Tibial nerve (tissue), 4 donors: Measurements from ENCODE around the gene MAN2B2. TPM values are rescaled to one million over a fixed set of nuclear protein-coding genes. Genes with fewer than 3 reads are reported as not detected.
"Not testable (repeated sequence)": the region's sequence is repeated elsewhere in the genome, so short reads cannot be mapped to it uniquely, and the experiment has no call there.

Source experiments
- DNase-seq, 2 donors: peaks; one replicate each; pipeline ENCODE4 v3.0.0-alpha.2; 2019; ENCODE audit warnings: low spot score in 2 of 2
- H3K27ac ChIP-seq, 4 donors: fragments of 200-600 bp; sonication (generic) in 3 of 4; one replicate each; pipeline ENCODE4 v1.5.1; 2017 to 2019; ENCODE audit warnings: mild to moderate bottlenecking in 1 of 4
- H3K27me3 ChIP-seq, 2 donors: fragments of 200-600 bp; sonication (generic) in 1 of 2; one replicate each; pipeline versions ENCODE4 v1.5.1 to v1.6.0; 2017 to 2019
- H3K36me3 ChIP-seq, 3 donors: fragments of 200-600 bp; sonication (generic); one replicate each; pipeline ENCODE4 v1.5.1; 2018 to 2019
- H3K4me1 ChIP-seq, 4 donors: fragments of 200-600 bp; sonication (generic) in 3 of 4; one replicate each; pipeline ENCODE4 v1.5.1; 2017 to 2019
- H3K4me3 ChIP-seq, 4 donors: fragments of 200-600 bp; sonication (generic) in 3 of 4; one replicate each; pipeline ENCODE4 v1.5.1; 2017 to 2019; ENCODE audit warnings: mild to moderate bottlenecking in 1 of 4, moderate library complexity in 1 of 4
- H3K9me3 ChIP-seq, 4 donors: fragments of 200-600 bp; sonication (generic) in 3 of 4; one replicate each; pipeline ENCODE4 v1.5.1; 2017 to 2019
- CTCF ChIP-seq, 5 experiments: fragments of 200-600 bp in 3 of 5; fragments of 450-650 bp in 2 of 5; sonication (generic) in 3 of 5; IDR thresholded peaks; one replicate each; pipeline ENCODE4 v1.5.1; 2016 to 2019; ENCODE audit warnings: antibody characterized with exemption in 5 of 5, mild to moderate bottlenecking in 3 of 5, moderate library complexity in 2 of 5
- EP300 ChIP-seq, 2 donors: sonication (generic); formaldehyde crosslinking; IDR thresholded peaks; one replicate each; pipeline ENCODE4 v1.6.1; 2017; ENCODE audit warnings: antibody characterized with exemption in 2 of 2, mild to moderate bottlenecking in 1 of 2
- POLR2A ChIP-seq, 2 donors: fragments of 450-650 bp; IDR thresholded peaks; one replicate each; pipeline ENCODE4 v1.6.1; 2017; ENCODE audit warnings: antibody characterized with exemption in 2 of 2, mild to moderate bottlenecking in 2 of 2, moderate library complexity in 2 of 2
- WGBS, 2 donors: methylation state at CpG; one replicate each; pipeline ENCODE4 v1.1.5; 2018; 5-methylcytosine and 5-hydroxymethylcytosine counted together
- total RNA-seq, 4 donors: library from RNA; depleted of rRNA; stranded (reverse); fragments of >200 nt; gene quantifications; one replicate each; pipeline ENCODE4 v1.1.0, GENCODE V29; 2016

The MAN2B2 gene
- total RNA-seq, 4 donors from 2014 or later = 33.0 to 66.3 (median 44.6) TPM

- no peak overlapping the region for H3K27ac ChIP-seq
- H3K4me1 ChIP-seq = peaks cover 0 to 7% (median 0%) of the 10 kb centered on the region in 4 donors
- no peak overlapping the region for H3K4me3 ChIP-seq
- 68 to 69% methylated on average over 3 of the region's 3 CpGs for WGBS, 2 donors
- H3K9me3 ChIP-seq = no peaks in the 10 kb centered on the region
- TF ChIP-seq EP300 (IDR thresholded peaks at IDR 0.05) = no peak
- no peak for TF ChIP-seq CTCF (IDR thresholded peaks at IDR 0.05)
- TF ChIP-seq POLR2A (IDR thresholded peaks at IDR 0.05) = no peak
- no peaks in the 10 kb centered on the region for H3K27me3 ChIP-seq
- DNase-seq = no peak
- H3K36me3 ChIP-seq = no peaks in the 10 kb centered on the region
Observed at GRCh38 chr4:6627832-6628231, 52.8 kb downstream of the MAN2B2 start.

- not testable (repeated sequence) for H3K36me3 ChIP-seq, DNase-seq, H3K9me3 ChIP-seq, H3K27ac ChIP-seq, H3K27me3 ChIP-seq, H3K4me3 ChIP-seq, H3K4me1 ChIP-seq
- 82 to 93% methylated on average over 1 of the region's 1 CpG for WGBS, 2 donors
Observed at GRCh38 chr4:6628484-6628883, 53.5 kb downstream of the MAN2B2 start.

GRCh38 chr4:6632125-6632524 is 57.1 kb downstream of the MAN2B2 start:
- Histone ChIP-seq H3K27ac (no peak overlapping the region), H3K9me3 (no peaks in the 10 kb centered on the region), H3K4me1 (peaks cover 0 to 7% (median 0%) of the 10 kb centered on the region in 4 donors), H3K36me3 (no peaks in the 10 kb centered on the region), H3K4me3 (no peak overlapping the region), H3K27me3 (no peaks in the 10 kb centered on the region)
- WGBS, 2 donors = 94 to 96% methylated on average over 4 of the region's 4 CpGs
- DNase-seq = no peak
- TF ChIP-seq POLR2A (IDR thresholded peaks at IDR 0.05) (no peak), EP300 (IDR thresholded peaks at IDR 0.05) (no peak), CTCF (IDR thresholded peaks at IDR 0.05) (no peak)

- H3K36me3 ChIP-seq = no peaks in the 10 kb centered on the region
- no peak overlapping the region for H3K4me3 ChIP-seq
- TF ChIP-seq POLR2A (IDR thresholded peaks at IDR 0.05) (no peak), EP300 (IDR thresholded peaks at IDR 0.05) (no peak), CTCF (IDR thresholded peaks at IDR 0.05) (no peak)
- 67 to 68% methylated on average over 10 of the region's 10 CpGs for WGBS, 2 donors
- DNase-seq = no peak
- H3K9me3 ChIP-seq = no peaks in the 10 kb centered on the region
- H3K4me1 ChIP-seq = peaks cover 0 to 7% (median 0%) of the 10 kb centered on the region in 4 donors
- H3K27ac ChIP-seq = no peak overlapping the region
- H3K27me3 ChIP-seq = no peaks in the 10 kb centered on the region
Observed at GRCh38 chr4:6633091-6633906, 58.3 kb downstream of the MAN2B2 start.

GRCh38 chr4:6634746-6635145 is 59.8 kb downstream of the MAN2B2 start:
- Histone ChIP-seq H3K9me3 (no peaks in the 10 kb centered on the region), H3K36me3 (no peaks in the 10 kb centered on the region), H3K4me1 (peaks cover 0 to 15% (median 0%) of the 10 kb centered on the region in 4 donors), H3K4me3 (no peak overlapping the region), H3K27ac (no peak overlapping the region), H3K27me3 (no peaks in the 10 kb centered on the region)
- DNase-seq = no peak
- WGBS, 2 donors = 88 to 93% methylated on average over 9 of the region's 9 CpGs
- no peak for TF ChIP-seq EP300 (IDR thresholded peaks at IDR 0.05)
- TF ChIP-seq POLR2A (IDR thresholded peaks at IDR 0.05) = no peak
- TF ChIP-seq CTCF (IDR thresholded peaks at IDR 0.05) = no peak
